Measurements from ENCODE around the gene COQ10A. TPM values are rescaled to one million over a fixed set of nuclear protein-coding genes. Genes with fewer than 3 reads are reported as not detected.

COQ10A gene
- total and polyA plus RNA-seq, 2 of the 8 experiments (the other 6 are each of a cell fraction or from before 2014, with no cell fraction given), result 21.8 to 42.9 TPM

- Histone ChIP-seq H3K56ac (replicated peaks; ENCODE audit: insufficient read length, low read depth, low read length) (no peak overlapping the region), H3K14ac (ENCODE audit: insufficient read length) (no peak overlapping the region), H3K79me2 (ENCODE audit: control insufficient read depth in 1 of 2, insufficient read depth in 2 of 2, low read length in 2 of 2) (no peaks in the 10 kb centered on the region), H3K4ac (replicated peaks; ENCODE audit: insufficient read length, low read depth, low read length) (no peak overlapping the region), H4K91ac (replicated peaks; ENCODE audit: insufficient read length, low read length) (no peak overlapping the region), H3K18ac (ENCODE audit: extremely low read depth, low read length) (no peak overlapping the region; the same call in 1 of the 2 replicates), H4K8ac (ENCODE audit: extremely low read depth, insufficient read depth, low read length) (no peak overlapping the region), H2BK15ac (ENCODE audit: low read length) (no peak overlapping the region), H3K4me3 (ENCODE audit: extremely low read depth in 1 of 4, insufficient read depth in 2 of 4, low read depth in 3 of 4, low read length in 4 of 4) (no peak overlapping the region), H2BK120ac (replicated peaks; ENCODE audit: low read depth, low read length) (no peak overlapping the region), H2BK20ac (ENCODE audit: low read length) (no peak overlapping the region), H2AK5ac (ENCODE audit: low read depth, low read length) (no peak overlapping the region), H3K9me3 (ENCODE audit: insufficient read depth in 2 of 2, low read depth in 1 of 2, low read length in 1 of 2) (no peaks in the 10 kb centered on the region), H3K36me3 (ENCODE audit: control insufficient read depth in 2 of 4, insufficient read depth in 4 of 4, low read length in 3 of 4) (peaks cover 0 to 12% (median 2%) of the 10 kb centered on the region in 4 experiments; a peak in 3 of 8 replicates), H3K27ac (ENCODE audit: low read depth, low read length) (no peak overlapping the region), H3K79me1 (ENCODE audit: low read depth, low read length) (no peaks in the 10 kb centered on the region), H4K20me1 (replicated peaks in 1 of 2; ENCODE audit: control insufficient read depth in 1 of 2, insufficient read depth in 2 of 2, low read length in 2 of 2) (peaks cover 0 to 3% of the 10 kb centered on the region in 2 experiments), H3K27me3 (replicated peaks in 1 of 4; ENCODE audit: control insufficient read depth in 3 of 4, extremely low read depth in 1 of 4, insufficient read depth in 3 of 4, low read length in 3 of 4) (0 out of 7 replicates have a peak, but pooled peaks cover 0 to 2% (median 0%) of the 10 kb centered on the region in 4 experiments), H2BK12ac (ENCODE audit: low read depth, low read length) (no peak overlapping the region), H3K23me2 (ENCODE audit: low read depth, low read length) (no peaks in the 10 kb centered on the region), H2BK5ac (ENCODE audit: low read depth, low read length) (no peak overlapping the region), H2AFZ (ENCODE audit: low read length) (no peak overlapping the region), H3K4me2 (ENCODE audit: insufficient read depth in 1 of 2, low read depth in 2 of 2, low read length in 2 of 2) (no peak overlapping the region), H3K9ac (replicated peaks in 1 of 4; ENCODE audit: extremely low read depth in 1 of 4, low read depth in 3 of 4, low read length in 3 of 4) (no peak overlapping the region), H4K5ac (ENCODE audit: insufficient read length, low read depth, low read length) (no peak overlapping the region), H3K4me1 (replicated peaks in 1 of 4; ENCODE audit: control insufficient read depth in 3 of 4, insufficient read depth in 4 of 4, low read length in 3 of 4) (peaks cover 0 to 4% (median 2%) of the 10 kb centered on the region in 4 experiments; a peak in 4 of 7 replicates), H3K23ac (ENCODE audit: insufficient read length) (no peak overlapping the region)
- DNase-seq (ENCODE audit: low read depth in 1 of 2, low spot score in 2 of 2) (no peak), FAIRE-seq (no peak)
- ChIA-PET CTCF (ENCODE audit: partially characterized antibody) (interaction anchor here (0.6 to 3.1 kb wide), 6 partner anchors 10 to 31 kb away, joined by 3 to 22 read pairs (median 4); partner anchors contain the start of genes ANKRD52 and RNF41), POLR2A (ENCODE audit: partially characterized antibody) (interaction anchor here (1.0 to 8.6 kb wide), 15 partner anchors 11 to 157 kb away, joined by 3 to 65 read pairs (median 6); partner anchors contain the start of genes ANKRD52, COQ10A, ERBB3 and ESYT1)
- 94% methylated on average over 5 of the region's 5 CpGs; no CpG with 5 or more reads in 1 of the 2 experiments for WGBS, 2 experiments (ENCODE audit: extremely low coverage in 1 of 2, insufficient coverage in 1 of 2, insufficient read length in 1 of 2, insufficient replicate concordance in 2 of 2, low coverage in 1 of 2, low lambda C conversion rate in 2 of 2, missing lambda C conversion rate in 1 of 2)
- TF ChIP-seq BCL11A (IDR thresholded peaks at IDR 0.05; ENCODE audit: low read depth in 2 of 2, low read length in 2 of 2) (no peak), SIN3A (conservative IDR thresholded peaks at IDR 0.05 in 1 of 2, IDR thresholded peaks at IDR 0.05 in 1 of 2; ENCODE audit: low read depth in 1 of 2, low read length in 2 of 2) (no peak), FOSL1 (IDR thresholded peaks at IDR 0.05; ENCODE audit: insufficient read depth, low read depth, low read length) (no peak), JUN (IDR thresholded peaks at IDR 0.05; ENCODE audit: low read depth, low read length) (no peak), CEBPB (IDR thresholded peaks at IDR 0.05; ENCODE audit: low read depth, low read length) (no peak), CHD2 (IDR thresholded peaks at IDR 0.05; ENCODE audit: low read length) (no peak), SRF (IDR thresholded peaks at IDR 0.05; ENCODE audit: low read depth, low read length) (no peak), EGR1 (IDR thresholded peaks at IDR 0.05; ENCODE audit: borderline replicate concordance, low read depth, low read length) (no peak), SIX5 (IDR thresholded peaks at IDR 0.05; ENCODE audit: low read depth, low read length) (no peak), SUZ12 (IDR thresholded peaks at IDR 0.05; ENCODE audit: low read length) (no peak)
Observed at GRCh38 chr12:56236985-56237384, 29.8 kb upstream of the COQ10A start.
